GM23338 (cell line): ENCODE results near the gene KLHDC8A.

Experiments
- CREB1 ChIP-seq: fragments of 250-450 bp; sonication (Bioruptor Pico); IDR thresholded peaks from 2 replicates; pipeline ENCODE4 v1.5.0; 2020; ENCODE audit warnings: low read depth, mild to moderate bottlenecking, moderate library complexity
- TF ChIP-seq, protein P1 (sequence below), 2 experiments: fragments of 200-600 bp in 1 of 2; sonication (generic) in 1 of 2; conservative IDR thresholded peaks; 2 replicates each; pipeline versions ENCODE4 v1.5.1 to v1.6.1; 2016 to 2017; ENCODE audit warnings: antibody characterized with exemption in 2 of 2, low read depth in 2 of 2, mild to moderate bottlenecking in 2 of 2, moderate library complexity in 1 of 2

DNA sequence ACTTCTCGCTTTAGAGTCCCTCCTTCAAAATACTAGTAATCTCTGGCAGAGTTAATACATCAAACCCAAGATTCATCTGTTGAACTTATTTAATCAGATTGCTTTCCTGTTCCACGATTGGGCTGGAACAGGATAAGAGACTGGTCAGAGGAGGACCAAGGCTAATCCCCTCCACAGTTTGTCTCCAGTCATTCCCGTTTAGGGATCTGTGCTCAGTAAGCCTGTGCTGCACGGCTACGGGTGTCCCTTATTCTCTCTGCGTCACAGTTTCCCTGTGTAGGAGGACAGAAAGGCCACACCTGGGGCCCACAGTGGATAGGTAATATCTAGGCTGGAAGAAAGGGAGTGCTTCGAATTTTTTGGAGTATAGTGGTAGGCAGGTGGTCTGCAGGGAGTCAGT is 18.7 kb downstream of the KLHDC8A start:
- TF ChIP-seq, protein P1, sequence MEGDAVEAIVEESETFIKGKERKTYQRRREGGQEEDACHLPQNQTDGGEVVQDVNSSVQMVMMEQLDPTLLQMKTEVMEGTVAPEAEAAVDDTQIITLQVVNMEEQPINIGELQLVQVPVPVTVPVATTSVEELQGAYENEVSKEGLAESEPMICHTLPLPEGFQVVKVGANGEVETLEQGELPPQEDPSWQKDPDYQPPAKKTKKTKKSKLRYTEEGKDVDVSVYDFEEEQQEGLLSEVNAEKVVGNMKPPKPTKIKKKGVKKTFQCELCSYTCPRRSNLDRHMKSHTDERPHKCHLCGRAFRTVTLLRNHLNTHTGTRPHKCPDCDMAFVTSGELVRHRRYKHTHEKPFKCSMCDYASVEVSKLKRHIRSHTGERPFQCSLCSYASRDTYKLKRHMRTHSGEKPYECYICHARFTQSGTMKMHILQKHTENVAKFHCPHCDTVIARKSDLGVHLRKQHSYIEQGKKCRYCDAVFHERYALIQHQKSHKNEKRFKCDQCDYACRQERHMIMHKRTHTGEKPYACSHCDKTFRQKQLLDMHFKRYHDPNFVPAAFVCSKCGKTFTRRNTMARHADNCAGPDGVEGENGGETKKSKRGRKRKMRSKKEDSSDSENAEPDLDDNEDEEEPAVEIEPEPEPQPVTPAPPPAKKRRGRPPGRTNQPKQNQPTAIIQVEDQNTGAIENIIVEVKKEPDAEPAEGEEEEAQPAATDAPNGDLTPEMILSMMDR (conservative IDR thresholded peaks at IDR 0.05; ENCODE audit: low read depth in 2 of 2), result no peak
- TF ChIP-seq CREB1 (CRISPR knock-in tag), result no peak
